Transverse colon (tissue), 3 donors: ENCODE data around the gene MEPCE.

Source experiments
- EP300 ChIP-seq: sonication (generic); formaldehyde crosslinking; IDR thresholded peaks from one replicate; pipeline ENCODE4 v1.6.1; 2017; ENCODE audit warnings: antibody characterized with exemption, low read depth
- POLR2A ChIP-seq: fragments of 450-650 bp; IDR thresholded peaks from one replicate; pipeline ENCODE4 v1.6.1; 2016; ENCODE audit warnings: antibody characterized with exemption, mild to moderate bottlenecking, moderate library complexity
- TF ChIP-seq, protein P1 (sequence below), 5 experiments: fragments of 200-600 bp in 3 of 5; fragments of 450-650 bp in 2 of 5; sonication (generic) in 3 of 5; IDR thresholded peaks; 1 replicate in 2 of 5; 2 replicates in 3 of 5; pipeline ENCODE4 v1.5.1; 2016 to 2017; ENCODE audit warnings: antibody characterized with exemption in 5 of 5, inconsistent platforms in 3 of 5, mild to moderate bottlenecking in 2 of 5, moderate library complexity in 1 of 5

DNA sequence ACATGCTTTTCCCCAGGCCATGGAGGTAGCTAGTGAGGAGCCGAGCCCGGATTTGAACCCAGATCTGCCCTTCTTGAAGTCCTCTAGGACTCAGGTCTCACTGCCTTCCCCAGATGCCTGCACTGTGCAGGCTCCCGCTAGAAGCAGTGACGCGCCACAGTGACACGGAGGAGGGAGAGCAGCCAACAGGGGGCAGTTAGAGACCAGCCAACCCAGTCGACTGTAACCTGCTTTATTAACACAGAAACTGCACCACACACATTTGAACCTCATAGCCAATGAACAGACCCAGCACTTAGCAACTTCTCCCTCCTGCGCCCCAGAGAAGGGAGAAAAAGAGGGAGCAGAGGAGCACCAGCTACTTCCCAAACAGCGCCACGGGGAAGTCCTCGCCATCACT, 29.0 kb upstream of the MEPCE start:
- TF ChIP-seq POLR2A (no peak), EP300 (no peak)
- TF ChIP-seq, protein P1, sequence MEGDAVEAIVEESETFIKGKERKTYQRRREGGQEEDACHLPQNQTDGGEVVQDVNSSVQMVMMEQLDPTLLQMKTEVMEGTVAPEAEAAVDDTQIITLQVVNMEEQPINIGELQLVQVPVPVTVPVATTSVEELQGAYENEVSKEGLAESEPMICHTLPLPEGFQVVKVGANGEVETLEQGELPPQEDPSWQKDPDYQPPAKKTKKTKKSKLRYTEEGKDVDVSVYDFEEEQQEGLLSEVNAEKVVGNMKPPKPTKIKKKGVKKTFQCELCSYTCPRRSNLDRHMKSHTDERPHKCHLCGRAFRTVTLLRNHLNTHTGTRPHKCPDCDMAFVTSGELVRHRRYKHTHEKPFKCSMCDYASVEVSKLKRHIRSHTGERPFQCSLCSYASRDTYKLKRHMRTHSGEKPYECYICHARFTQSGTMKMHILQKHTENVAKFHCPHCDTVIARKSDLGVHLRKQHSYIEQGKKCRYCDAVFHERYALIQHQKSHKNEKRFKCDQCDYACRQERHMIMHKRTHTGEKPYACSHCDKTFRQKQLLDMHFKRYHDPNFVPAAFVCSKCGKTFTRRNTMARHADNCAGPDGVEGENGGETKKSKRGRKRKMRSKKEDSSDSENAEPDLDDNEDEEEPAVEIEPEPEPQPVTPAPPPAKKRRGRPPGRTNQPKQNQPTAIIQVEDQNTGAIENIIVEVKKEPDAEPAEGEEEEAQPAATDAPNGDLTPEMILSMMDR (IDR thresholded peaks at IDR 0.05), result no peak
